ENCODE measurements around the gene TMEM121.

Gene TMEM121

DNA sequence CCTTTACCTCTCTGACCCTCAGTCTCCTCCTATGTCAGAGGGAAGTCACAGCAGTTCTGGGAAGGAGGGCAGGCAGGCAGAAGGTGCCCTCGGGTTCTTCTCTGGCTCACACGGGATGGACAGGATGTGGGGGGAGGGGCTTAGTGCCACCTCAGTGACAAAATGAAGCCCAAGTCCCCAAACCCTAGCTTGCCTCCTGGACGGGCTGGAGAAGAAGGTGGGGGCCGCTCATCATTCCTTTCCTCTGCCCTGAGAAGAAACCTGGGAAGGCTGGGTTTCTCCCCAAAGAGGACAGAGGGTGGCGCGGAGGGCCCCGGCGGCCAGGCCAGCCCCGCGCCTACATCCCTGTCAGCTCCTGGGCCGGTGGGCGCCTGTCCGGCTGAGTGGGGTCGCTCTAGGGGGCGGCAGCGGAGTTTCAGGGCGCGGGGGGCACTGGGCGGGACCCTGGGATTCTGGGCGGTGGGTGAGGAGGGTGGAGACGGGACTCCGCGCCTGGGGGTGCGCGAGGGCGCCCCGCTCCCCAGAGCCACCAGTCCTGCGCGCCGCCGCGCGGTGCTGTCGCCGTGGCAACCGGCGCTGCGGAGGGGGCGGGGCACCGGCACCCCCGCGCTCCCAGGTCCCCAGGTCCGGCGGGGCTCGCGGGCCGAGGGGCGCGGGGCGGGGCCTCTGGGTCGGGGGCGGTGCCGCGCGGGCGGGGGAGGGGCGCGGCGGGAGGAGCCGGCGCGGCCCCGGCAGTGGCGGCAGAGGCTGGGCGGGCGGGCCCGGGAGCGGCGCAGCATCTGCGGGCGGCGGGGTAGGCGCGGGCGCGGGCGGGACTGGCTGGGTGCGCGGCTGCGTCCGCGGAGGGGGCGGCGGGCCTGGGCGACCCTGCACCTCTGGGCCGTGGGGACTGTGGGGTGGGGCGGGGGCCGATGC lies at the start of gene TMEM121:
Gene TMEM121 (plus strand): TSS at position 723 of the 915 bp plus-strand sequence. CDS start 2,252 bp downstream, outside the sequence.
- no peak for DNase-seq

DNA sequence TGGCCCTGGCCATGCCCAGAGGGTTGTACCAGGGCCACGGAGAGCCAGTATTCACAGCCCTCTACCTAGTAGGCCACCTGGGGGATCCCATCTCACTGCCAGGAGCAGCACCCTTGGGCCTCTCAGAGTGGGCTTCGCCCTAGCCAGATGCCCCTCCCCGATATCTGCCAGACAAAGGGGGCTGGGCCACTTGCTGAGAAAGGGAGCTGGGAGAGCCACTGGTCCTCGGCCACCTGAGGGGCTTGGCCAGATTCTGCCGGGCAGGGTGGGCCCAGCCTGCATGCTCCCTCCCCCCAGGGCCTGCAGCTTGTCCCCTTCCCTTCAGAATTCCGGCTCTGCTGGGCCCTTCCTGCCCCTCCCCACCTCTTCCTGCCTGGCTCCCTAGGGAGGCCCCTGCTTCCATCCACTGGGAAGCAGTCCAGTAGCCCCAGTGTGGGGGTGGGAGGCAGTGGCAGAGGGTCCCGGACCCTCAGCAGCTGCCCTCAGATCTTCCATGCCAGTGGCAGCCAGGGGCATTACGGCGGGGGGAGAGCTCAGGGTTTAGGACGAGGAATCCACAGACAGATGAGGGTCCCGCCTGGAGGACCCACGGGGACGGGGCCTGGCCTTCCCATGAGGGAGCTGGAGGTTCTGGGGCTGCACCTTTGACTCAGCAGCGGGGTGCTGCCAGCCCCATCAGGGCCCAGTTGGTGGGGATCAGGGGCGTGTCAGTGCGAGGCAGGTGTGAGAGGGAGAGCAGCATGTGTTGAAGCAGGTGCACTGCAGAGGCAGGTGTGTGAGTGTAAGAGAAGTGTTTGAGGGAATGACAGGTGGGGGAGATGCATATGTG lies 49.3 kb upstream of the TMEM121 start:
- no peak for DNase-seq

DNA sequence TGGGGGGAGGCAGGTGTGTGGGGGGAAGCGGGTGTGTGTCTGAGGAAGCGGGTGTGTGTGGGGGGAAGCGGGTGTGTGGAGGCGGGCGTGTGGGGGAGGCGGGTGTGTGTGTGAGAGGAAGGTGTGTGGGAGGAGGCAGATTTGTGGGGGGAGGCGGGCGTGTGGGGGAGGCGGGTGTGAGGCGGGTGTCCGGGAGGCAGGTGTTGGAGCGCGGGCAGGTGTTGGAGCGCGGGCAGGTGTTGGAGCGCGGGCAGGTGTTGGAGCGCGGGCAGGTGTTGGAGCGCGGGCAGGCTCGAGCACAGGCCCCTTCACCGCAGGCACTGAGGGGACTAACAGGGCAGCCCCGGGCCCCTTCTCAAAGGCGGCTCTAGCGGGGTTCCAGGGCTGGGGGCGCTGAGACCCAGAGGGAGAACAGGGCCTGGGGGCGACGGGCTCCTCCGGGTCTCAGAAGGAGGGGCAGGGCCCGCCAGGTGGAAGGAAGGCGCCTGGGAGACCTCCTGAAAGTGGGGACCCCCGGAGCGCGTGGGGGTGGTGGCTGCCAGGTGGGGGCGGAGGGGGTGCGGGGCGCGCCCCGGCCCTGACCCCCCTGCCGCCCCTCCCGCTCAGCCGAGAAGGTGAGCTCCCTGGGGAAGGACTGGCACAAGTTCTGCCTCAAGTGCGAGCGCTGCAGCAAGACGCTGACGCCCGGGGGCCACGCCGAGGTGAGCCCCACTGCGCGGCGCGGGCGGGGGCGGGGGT lies 48.6 kb upstream of the TMEM121 start:
- DNase-seq: peak; percentile 11

DNA sequence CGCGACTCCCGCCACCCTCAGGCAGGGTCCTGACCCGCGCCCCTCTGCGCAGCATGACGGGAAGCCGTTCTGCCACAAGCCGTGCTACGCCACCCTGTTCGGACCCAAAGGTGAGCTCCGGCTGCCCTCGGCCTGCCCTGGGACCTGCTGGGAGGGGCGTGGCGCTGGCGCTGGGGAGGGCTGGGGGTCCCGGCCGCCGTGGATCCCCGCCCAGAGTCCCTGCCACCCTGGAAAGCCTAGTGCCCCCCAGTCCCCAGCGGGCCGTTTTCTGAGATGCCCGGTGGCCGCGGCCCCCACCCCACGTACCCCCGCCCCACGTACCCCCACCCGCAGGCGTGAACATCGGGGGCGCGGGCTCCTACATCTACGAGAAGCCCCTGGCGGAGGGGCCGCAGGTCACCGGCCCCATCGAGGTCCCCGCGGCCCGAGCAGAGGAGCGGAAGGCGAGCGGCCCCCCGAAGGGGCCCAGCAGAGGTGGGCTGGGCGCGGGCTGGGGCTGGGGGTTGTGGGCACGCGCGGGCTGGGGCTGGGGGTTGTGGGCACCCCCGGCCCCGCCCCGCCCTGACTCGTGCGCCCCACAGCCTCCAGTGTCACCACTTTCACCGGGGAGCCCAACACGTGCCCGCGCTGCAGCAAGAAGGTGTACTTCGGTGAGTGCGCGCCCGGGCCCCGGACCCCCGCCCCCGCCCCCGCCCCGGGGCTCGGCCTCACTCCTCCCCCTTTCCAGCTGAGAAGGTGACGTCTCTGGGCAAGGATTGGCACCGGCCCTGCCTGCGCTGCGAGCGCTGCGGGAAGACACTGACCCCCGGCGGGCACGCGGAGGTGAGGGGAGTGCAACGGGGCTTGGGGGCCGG lies 47.8 kb upstream of the TMEM121 start:
- DNase-seq: no peak

DNA sequence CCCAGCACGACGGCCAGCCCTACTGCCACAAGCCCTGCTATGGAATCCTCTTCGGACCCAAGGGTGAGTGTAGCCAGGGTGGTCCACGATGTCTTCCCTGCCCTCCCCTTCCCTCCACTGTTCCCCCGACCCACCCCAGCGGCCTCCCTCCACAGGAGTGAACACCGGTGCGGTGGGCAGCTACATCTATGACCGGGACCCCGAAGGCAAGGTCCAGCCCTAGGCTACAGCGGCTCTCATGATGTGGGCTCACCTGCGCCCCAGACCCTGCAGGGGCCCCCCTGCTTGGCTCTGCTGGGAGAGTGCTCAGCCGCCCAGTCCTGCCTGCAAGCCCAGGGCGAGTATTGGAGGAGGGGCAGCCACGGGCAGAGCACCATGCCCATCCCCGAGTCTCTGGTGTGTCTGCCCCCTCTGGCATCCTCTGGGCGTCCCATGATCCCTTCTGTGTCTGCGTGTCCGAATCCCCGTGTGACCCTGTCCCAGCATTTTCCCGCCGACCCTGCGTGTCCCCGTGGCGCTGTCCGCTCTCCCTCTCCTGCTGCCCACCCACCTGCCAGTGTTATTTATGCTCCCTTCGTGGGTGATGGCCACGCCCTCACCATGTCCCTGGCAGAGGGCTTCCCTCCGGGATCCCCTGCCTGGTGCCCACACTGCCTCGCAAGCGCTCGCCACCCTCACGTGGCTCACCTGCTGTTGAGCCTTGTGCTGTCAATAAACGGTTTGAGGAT lies 46.8 kb upstream of the TMEM121 start:
- no peak for DNase-seq

DNA sequence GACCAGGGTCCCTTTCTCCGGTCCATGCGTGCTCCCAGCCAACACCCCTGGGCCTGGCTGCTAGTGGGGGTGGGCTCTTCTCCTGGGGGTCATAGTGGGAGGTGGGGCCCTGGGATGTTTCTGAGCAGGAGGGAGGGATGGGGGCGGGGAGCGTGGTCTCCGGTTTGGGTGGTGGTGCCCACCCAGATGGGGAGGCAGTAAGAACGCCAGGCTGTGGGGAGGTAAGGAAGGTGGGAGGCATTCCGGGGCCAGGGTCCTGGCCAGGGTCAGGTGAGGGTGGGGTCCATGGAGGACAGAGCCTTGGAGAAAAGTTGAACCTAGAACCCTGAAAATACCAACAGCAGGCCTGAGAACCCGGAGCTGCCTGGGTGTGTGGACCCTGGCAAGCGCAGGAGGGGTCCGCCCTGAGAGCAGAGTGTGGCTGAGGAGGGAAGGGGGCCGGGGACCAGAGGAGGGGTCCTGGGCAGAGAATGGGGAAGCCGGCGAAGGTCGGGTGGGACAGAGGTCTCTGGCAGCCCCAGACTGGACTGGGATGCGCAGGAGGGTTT lies 46.1 kb upstream of the TMEM121 start:
- DNase-seq: no peak

DNA sequence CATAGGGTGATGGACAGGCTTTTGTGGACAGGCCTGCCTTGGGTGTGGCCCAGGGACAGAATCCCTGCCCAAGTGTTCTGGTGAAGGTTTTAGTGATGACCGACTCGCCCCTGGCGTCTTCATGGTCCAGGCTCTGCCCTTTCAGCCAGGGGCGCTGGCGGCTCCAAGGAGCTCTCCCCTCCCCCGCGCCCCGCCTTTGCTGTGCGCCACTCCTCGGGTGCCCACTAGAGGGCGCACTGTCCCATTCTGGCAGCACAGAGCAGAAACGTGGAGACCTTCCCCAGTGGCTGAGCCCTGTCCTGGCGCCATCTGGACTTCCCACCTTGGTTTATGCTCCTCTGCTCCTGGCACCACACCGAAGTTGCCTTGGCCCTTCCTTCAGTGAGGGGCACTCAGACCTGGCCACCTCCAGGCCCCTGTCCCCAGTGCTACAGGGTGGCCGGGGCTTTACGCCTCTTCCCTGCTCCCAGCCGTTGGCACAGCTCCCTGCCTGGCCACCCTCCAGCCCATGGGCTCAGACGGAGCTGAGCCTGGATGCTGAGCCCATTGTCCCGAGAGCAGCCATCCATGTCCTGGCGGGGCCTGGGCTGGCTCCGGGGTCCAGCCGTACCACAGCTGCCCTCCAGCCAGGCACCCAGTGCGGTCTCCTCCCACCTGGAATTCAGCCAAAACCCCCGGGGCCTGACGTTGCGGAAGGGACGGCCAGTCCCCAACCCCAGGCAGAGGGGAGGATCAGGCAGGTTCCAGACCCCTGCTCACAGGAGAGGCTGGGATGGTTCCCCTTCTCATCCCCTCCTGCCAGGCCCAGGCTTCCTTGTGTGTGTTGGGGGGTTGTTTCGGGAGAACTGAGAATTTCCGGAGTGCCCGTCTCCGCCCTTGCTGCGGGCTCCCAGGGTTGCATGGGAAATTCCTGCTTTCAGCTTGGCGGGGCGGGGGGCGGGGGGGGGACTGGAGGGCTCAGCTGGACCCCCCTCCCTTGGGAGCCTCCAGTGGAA lies 45.3 kb upstream of the TMEM121 start:
- DNase-seq: peak; percentile 86

DNA sequence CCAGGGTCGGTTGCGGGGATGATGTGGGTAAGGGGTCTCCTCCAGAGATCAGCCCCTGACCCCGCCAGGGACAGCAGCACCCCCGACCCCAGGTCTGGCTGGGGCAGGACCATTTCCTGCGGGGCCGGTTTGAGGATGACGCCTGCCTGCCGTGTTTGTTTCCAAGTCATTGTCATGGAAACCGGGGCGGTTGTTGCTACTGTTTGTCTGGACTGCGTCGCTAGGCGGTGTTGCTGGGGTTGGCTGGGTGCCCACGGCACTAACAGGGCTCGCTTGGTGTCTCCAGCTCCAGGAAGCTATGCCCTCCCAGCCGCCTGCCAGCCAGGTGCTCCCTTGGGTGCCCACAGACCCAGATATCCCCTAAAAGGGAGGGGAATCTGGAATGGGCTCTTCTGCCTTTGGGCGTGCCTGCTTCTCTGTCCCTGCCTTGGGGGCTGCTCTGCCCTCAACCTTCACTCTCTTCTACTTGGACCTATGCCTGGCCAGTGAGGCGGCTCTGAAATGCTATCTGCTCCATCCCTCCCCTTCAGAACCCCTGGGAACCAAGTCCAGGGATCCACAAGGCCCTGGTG lies 44.4 kb upstream of the TMEM121 start:
- peak; percentile 85 for DNase-seq

DNA sequence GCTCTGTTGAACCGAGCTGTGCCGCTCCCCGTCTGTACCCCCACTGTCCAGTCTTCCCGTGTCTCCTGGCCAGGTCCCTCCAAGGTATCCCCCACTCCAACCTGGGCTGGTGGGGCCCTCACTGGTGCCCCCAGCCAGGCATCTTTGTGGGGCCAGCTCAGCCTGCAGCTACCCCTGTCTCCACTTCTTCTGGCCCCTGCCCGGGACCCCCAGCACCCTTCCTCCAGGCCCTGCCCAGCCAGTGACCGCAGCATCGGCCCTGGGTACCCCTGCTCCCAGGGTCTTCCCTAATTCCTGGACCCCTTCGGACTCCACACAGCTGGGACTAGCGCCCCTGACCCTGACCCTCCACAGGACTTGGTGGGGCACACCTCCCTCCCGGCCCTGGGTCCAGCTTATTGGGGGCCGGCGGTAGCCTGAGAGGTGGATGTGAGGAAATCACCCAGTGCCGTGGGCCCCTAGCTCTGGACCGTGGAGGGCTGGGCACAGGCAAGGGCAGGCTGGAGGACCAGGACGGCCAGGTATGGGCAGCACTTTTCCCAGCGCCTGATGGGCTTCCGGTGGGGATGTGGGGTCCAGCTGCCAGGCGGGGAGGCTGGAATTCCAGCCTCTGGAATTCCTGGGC lies 43.8 kb upstream of the TMEM121 start:
- DNase-seq: no peak

DNA sequence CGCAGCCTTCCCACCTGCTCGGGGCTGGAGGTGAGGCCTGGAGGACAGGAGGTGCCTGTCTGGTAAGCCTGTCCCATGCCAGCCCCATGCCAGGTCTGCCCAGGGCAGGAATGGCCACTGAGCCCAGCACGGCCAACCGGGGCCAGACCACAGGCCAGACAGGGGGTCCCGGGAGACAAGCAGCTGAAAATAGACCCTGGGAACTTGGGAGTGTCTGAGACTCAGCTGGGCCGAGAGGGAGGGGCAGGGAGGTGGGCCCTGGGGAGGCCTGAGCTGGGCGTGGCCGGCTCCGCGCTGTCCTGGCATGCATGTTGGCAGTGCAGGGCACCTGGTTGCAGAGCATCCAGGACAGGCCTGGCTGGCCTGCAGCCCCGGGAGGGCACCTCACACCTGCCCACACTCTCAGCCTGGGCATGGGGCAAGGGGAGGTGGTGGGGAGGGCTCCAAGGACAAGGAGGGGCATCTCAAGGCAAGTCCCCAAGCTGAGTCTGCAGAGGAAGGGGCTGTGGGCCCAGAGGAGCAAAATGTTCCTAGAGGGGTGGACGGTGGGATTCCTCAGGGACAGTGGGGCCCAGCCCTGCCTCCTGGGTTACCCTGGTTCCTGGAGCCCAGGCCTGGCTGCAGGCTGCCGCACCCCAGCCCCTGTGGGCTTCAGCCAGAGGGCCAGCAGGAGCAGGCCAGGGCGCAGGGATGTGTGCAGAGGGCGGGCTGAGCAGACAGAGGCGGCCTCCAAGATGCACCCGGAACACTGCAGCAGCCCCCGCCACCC lies 42.9 kb upstream of the TMEM121 start:
- no peak for DNase-seq

DNA sequence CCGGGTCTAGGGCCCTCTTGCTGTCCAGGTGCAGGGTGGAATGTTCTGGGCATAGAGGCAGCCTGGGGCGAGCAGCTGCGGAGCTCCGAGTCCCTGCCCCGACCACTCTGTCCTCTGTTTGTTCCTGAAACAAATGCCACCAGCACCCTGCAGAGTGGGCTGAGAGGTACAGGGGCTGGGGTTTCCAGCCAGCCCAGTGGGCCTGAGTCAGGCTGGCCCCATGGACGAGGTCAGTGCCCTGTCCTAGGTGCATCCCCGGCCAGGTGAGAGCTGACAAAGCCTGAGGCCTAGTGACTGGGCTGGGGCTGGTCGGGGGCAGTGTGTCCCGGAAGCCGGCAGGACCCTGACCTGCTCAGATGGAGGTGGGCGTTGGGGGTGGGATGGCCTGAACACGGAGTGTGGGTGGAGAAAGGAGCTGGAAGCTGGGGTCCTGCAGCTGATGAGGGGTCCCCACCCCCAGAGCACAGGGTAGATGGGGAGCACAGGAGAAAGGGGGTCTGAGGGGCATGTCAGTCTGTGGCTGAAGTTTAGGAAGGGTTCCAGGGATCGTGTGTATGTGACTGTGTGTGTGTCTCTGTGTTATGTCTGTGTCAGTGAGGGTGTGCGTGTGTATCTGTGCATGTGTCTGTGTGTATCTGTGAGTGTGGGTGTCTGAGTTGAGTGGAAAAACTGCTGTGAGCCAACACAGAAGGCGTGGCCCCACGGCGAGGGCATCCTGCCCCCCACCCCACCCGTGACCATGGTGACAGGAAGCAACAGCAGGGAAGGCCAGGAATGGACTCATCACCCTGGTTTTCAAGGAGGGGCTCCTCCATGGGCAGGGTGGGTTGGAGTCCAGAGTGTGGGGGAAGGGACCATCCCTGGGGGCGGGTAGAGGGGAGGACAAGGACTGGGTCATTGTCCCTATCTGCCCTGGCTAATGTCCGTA lies 42.0 kb upstream of the TMEM121 start:
- DNase-seq: no peak

DNA sequence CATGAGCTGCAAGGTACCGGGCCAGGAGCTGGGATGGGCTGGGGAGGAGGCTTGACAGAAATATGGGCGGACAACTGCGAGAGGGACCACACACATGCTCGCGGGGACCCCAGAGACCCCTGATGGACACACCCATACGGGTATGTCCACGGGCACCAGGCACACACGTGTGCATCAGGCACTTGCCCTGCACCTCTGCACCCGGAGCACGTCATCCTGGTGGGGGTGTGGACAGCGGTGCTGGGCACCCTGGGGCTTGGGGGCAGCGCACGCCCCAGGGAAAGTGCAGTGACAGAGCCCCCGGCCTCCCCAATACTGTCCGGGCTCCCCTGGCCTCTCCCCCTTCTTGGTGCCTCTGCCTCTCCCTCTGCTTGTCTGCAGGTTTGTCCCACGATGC lies 41.4 kb upstream of the TMEM121 start:
- DNase-seq: no peak

DNA sequence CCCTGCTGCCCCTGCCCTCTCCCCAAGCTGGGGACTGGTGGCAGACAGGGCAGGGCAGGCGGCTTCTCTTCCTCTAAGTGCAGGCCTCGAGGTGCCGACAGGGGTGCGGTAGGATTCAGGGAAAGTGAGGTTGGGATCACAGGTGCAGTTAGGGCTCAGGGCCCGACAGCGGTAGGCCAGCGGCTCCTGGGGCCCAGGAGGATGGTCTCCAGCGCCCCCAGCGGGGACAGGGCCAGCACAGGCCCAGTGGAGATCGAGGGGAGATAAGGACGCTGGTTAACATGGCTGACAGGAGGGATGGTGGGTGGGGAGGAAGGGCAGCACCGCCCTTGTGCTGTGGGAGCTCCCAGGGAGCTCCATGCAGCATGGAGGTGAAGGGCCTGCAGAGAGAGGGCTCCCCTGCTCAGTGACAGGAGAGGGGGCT lies 40.6 kb upstream of the TMEM121 start:
- DNase-seq: no peak

DNA sequence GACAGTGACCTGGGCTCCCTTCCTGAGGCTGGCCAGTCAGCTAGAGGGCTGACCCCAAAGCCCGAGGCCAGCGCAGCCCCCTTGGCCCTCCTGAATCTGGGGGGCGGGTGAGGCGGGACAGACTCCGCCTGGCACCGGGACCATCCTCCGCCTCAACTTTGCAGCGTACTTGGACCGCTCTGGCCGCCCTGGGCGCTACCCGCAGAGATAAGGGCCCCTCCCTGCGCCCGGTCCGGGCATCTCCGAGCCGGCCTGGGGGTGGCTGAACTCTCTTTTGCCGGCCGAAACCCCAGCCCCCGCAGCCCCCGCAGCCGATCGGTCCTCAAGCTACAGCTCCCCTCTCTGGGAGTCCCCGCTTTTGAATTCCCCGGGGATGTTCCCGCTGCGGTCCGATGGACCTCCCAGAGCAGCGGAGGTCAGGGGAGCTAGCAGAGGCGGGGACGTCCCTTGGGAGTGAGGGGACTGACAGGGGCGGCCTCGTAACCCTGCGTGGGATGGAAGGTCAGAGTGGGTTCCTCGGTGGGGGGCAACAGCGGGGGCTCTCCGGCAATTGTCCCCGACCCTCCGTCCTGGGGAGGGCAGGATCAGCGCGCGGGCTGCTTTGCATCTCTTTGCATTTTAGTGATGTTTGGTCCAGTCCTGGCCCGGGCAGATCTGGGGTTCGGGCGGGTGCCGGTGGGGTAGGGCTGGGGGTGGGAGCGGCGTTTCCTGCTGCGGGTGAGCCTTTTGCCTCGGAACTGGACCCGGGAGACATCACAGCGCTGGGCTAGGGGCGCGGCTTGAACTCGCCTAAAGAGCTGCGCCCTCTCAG lies 40.0 kb upstream of the TMEM121 start, which contains the start of gene CRIP1:
Gene CRIP1 (plus strand): TSS at position 724 of the 811 bp plus-strand sequence. CDS start 374 bp downstream, outside the sequence.
- DNase-seq: no peak

DNA sequence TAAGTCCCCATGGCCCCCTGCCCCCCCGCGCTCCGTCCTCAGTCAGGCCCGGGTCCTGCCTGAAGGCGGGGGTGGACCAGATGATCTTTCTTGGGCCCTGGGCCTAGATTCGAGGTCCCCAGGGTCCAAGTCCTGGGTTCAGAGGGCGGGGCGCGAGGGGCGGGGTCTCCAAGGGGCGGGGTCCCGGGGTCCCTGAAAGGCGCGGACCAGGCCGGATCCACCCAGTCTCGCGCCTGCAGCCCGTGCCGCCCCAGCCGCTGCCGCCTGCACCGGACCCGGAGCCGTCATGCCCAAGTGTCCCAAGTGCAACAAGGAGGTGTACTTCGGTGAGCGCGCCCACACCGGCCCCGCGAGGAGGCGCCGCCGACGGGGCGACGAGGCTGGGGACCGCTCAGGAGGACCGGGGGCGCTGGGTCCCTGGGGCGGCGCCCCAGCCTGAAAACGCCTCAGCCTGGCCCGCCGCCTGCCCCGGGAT lies 39.4 kb upstream of the TMEM121 start:
- DNase-seq: no peak

All from NCI-H510A treated with DMSO at 0.1 percent for 48 hours (cell line).